Measurements from ENCODE around the gene NINJ1.

Gene NINJ1

GRCh38 chr9:93134015-93134739 lies at the start of gene NINJ1:
Gene NINJ1, minus strand, starts transcription at chr9:93134251. Its CDS starts 34 bp downstream, at chr9:93134217.
- DNase-seq = peak; percentile 34

GRCh38 chr9:93183131-93183662 lies 49.1 kb upstream of the NINJ1 start:
- DNase-seq = no peak

- no peak for DNase-seq
Observed at GRCh38 chr9:93182572-93182971, 48.5 kb upstream of the NINJ1 start.

- DNase-seq = no peak
Observed at GRCh38 chr9:93181672-93182435, 47.8 kb upstream of the NINJ1 start.

GRCh38 chr9:93180938-93181337 lies 46.9 kb upstream of the NINJ1 start:
- DNase-seq = no peak

GRCh38 chr9:93178851-93179786 lies 45.1 kb upstream of the NINJ1 start:
- DNase-seq = no peak

- no peak for DNase-seq
Observed at GRCh38 chr9:93177676-93178075, 43.6 kb upstream of the NINJ1 start.

GRCh38 chr9:93174976-93175375 lies 40.9 kb upstream of the NINJ1 start:
- DNase-seq = no peak

GRCh38 chr9:93173365-93174051 lies 39.5 kb upstream of the NINJ1 start:
- DNase-seq = no peak

GRCh38 chr9:93172666-93173364 lies 38.8 kb upstream of the NINJ1 start:
- no peak for DNase-seq

GRCh38 chr9:93171261-93171990 lies 37.4 kb upstream of the NINJ1 start:
- no peak for DNase-seq

- DNase-seq = no peak
Observed at GRCh38 chr9:93170571-93170970, 36.5 kb upstream of the NINJ1 start.

- no peak for DNase-seq
Observed at GRCh38 chr9:93169444-93169843, 35.4 kb upstream of the NINJ1 start.

- DNase-seq = no peak
Observed at GRCh38 chr9:93168581-93168980, 34.5 kb upstream of the NINJ1 start.

- DNase-seq = no peak
Observed at GRCh38 chr9:93167838-93168237, 33.8 kb upstream of the NINJ1 start.

GRCh38 chr9:93167185-93167584 lies 33.1 kb upstream of the NINJ1 start:
- no peak for DNase-seq

- no peak for DNase-seq
Observed at GRCh38 chr9:93166699-93167098, 32.6 kb upstream of the NINJ1 start.

- no peak for DNase-seq
Observed at GRCh38 chr9:93164085-93164484, 30.0 kb upstream of the NINJ1 start.

GRCh38 chr9:93161786-93162562 lies 27.9 kb upstream of the NINJ1 start:
- DNase-seq = no peak

Data from NCI-H526 treated with DMSO at 0.1 percent for 48 hours (cell line).